Right hindlimb (tissue), 1 donor: ENCODE results near the gene ADAMTS1.
A peak's percentile ranks its signal among the peaks of the same experiment; 100 is the strongest.

Source experiments
- DNase-seq: peaks from one replicate; pipeline ENCODE4 v3.0.0-alpha.2; 2018

ADAMTS1 gene

DNA sequence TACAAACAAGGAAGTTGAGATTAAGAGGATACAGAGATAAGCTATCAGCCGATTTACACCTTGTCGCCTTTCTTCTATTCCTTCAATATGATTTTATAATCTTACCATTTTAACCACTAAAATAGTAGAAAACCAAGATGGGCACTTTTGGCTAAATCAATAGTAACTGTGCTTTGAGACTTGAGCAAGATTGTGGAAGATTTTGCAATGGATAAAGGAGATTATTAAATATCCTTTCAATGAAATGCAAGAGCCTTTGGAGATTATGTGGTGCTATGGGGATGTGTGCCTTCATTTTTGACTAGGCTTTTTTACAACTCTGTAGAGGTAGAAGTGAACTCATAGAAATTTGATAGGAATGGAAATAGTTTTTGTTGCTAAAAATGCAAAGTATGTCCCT, 33.7 kb downstream of the ADAMTS1 start:
- no peak for DNase-seq

GRCh38 chr21:26810676-26811415, 34.4 kb downstream of the ADAMTS1 start:
- DNase-seq: peak; percentile 47

DNA sequence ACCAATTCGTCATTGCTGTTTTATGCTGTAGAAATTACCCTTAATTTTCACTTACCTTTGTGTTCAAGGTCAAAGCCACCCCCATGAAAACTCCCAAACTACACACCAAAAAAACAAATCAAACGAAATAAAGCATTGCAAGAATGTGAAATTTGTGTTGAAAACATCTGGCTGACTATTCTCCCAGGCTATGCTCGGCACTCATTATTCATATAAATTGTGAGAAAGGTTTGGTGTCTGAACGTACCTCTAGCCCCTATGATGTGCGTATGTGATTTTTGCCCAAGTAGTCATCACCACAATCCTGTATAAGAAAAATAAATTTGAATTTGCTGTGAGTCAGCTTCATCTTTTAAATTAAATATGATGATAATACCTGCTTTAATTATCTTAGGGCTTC, 34.9 kb downstream of the ADAMTS1 start:
- DNase-seq: no peak

GRCh38 chr21:26809745-26810144, 35.5 kb downstream of the ADAMTS1 start:
- DNase-seq: no peak

DNA sequence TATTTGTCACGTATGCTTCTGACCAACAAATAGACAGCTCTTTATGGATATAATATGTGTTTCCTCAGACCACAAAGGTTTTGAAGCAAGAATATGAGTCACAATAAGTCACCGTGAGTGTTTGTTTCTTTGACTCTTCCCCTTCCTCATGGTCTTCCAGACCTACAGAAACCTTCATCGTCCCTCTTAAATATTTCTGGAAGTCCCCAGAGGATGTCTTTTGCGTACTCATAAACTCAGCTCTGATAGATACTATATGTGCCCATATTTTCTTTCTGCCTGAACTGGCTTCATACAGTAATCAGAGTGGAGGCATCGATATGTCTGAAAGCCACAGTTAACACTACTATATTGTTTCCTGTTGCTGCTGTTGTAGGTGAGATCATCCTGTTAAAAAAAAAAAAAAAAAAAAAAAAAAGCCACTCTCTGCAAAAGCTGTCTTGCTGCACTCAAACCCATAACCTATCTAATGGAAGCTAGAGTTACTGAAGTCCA, 38.4 kb downstream of the ADAMTS1 start:
- DNase-seq: no peak

DNA sequence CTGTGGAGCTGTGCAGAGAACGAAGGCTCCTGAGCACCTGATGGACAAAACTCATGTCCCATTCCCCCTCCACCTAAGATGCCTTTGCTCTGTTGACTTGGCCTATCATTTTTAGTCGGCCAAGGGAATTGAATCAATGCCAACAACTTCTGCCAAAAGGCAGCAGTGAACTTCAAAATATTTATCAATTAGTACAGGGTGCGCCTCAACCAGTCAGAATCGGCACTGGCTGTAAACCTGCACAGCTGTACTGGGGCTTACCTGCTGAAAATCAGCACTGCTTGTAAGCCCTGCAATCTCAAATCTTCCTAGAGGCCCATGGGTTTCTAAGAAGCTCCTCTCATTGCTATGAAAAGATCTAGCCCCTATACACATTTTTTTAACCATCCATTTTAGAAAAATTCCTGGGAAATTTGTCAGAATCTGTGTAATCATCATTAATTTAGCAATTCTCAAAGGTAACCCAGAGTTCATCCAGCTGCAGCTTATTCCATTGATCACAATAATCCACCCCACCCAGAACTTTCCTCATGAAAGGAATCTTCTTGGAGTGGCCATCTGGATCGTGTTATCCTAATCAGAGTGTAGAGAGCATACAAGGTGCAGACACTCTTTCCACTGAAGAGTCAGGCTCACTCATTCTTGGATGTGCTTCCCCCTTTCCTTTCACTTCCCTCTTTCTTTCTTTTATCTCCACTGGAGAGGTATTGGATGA, 40.2 kb downstream of the ADAMTS1 start:
- DNase-seq: peak; percentile 18

- no peak for DNase-seq
Observed at GRCh38 chr21:26801498-26801897, 43.7 kb downstream of the ADAMTS1 start.

- DNase-seq: peak; percentile 51
Observed at GRCh38 chr21:26800970-26801431, 44.2 kb downstream of the ADAMTS1 start.

GRCh38 chr21:26800455-26800854, 44.8 kb downstream of the ADAMTS1 start:
- no peak for DNase-seq

GRCh38 chr21:26800001-26800400, 45.2 kb downstream of the ADAMTS1 start:
- no peak for DNase-seq

GRCh38 chr21:26798856-26799751, 46.1 kb downstream of the ADAMTS1 start:
- no peak for DNase-seq

- no peak for DNase-seq
Observed at GRCh38 chr21:26797878-26798456, 47.2 kb downstream of the ADAMTS1 start.

DNA sequence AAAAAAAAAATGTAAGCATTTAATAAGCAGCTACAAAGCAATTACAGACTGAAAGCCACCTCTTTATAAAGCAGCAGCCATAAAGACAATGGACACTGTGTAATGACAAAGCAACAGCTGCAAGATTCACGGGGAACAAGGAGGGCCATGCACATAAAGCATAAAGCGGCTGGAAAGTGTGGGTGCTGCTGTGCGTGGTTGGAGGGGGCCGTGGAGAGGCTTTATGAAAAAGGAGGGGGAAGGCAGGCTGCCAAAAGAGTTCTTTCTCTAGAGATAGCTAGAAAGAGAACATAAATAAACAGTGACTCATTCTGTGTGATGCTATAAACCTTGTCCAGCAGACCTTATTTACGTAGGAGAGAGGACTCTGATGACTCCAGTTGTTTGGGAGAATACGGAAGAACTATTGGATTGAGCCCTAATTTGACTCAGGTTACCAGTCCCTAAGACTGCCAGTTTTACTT, 49.3 kb downstream of the ADAMTS1 start:
- peak; percentile 64 for DNase-seq

- DNase-seq: no peak
Observed at GRCh38 chr21:26795412-26795805, 49.8 kb downstream of the ADAMTS1 start.

GRCh38 chr21:26794597-26795411, 50.4 kb downstream of the ADAMTS1 start:
- no peak for DNase-seq

- no peak for DNase-seq
Observed at GRCh38 chr21:26790296-26790695, 54.9 kb downstream of the ADAMTS1 start.

GRCh38 chr21:26788790-26789189, 56.4 kb downstream of the ADAMTS1 start:
- peak; percentile 35 for DNase-seq
